GM18519 (cell line): ENCODE measurements around the gene HOXA7.

ENCODE experiments used
- ATAC-seq: cut with Tn5 transposase; IDR thresholded peaks from one replicate; pipeline ENCODE4 v1.9.1; 2021; ENCODE audit warnings: mild to moderate bottlenecking, moderate library complexity; ENCODE audit not compliant: unreplicated experiment, low FRiP score

The HOXA7 gene

DNA sequence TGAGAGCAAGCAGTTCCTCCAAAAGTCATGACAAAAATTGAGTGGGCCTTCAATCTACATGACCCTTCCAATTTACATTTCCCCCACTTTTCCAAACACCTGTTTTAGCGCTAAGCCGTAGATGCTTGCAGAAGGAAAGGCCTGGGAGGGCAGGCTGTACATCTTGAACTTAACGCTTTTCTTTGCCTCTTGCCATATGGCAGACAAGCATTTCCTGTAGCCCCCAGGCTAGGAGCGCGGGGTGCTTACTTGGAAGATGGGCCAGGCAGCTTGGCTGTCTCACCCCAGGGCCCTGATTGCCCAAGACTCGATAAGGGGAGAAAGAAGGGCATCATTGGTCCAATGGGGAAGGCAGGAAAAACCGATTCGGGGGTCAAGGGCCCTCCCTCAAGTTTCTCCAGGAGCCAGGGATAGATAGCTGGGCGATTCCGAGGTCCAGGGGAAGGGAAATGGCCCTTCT lies 15.9 kb upstream of the HOXA7 start:
- ATAC-seq = no peak

DNA sequence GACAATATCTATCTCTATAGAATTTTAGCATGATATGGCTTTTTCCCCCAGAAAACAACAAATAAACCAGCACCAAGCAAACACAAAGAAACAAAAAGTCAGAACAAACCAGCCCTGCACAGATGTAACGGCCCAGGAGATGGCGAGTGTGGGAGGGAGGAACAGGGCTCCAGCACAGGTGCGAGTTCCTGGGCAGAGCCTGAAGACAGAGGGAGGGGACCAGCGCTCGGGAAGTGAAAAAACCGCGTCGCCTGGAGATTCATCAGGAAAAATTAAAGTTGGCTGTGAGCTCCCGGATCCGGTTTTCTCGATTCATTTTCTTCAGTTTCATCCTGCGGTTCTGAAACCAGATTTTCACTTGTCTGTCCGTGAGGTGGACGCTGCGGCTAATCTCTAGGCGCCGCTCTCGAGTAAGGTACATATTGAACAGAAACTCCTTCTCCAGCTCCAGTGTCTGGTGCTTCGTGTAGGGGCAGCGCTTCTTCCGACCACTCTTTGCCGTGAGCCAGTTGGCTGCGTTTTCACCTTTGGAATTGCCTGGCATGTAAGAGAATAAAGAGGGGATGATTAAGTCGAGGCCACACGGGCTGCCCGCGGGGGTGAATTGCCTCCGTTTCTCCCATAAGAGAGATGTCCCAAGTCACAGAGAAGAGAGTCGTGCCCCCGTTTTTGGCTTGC lies 15.3 kb upstream of the HOXA7 start:
- ATAC-seq = no peak

DNA sequence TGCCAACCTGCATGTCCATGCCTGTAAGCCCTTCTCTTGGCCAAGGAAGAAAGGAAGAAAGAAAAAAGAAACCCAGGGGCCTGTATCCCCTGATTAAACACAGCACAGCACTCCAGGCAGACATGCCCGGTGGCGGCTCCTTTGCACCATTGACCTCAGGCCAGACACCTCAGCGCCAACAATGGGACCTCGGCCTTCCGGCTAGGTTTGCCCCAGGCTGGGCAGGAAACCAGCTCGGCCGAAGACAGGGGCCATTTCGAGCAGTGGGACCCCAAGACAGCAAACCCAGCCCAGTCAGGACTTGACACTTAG lies 14.8 kb upstream of the HOXA7 start:
- no peak for ATAC-seq

DNA sequence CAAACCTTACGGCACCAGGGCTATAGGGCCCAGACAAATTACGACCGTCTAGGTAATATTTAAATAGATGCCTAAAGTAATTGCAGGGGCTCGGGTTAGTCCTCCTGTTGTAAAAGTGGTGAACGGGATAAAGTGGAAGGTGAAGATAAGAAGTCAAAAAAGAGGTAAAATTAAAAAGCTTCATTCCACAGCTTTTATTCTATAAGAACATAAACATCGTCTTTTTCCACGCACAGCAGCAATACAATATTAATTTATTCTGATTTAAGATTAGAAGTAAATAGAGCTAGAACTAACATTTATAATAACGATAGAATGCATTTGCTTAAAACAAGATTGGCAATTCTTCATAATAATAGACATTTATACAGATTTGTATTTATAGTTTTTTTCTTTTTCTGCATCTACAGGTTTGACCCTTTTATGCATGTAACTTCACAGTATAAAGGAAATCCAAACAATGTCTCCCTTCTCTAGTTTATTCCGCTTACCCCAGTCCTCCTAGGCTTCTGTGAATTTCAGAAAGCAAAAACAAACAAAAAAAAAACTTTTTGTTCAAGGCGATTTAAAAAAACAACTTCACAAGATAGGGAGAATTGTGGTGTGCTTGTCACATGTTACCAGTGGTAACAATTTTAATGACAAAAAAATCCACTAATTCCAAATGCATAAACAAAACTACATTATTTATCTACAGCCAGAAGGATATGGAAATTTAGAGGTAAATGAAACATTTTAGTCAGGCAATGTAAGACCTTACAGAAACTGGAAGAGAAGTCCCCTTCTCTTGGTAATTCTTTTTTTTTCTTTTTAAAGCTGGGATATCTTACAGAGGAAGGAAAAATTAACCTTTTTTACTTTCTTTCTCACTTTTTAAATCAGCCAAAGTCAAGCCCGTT lies 14.2 kb upstream of the HOXA7 start:
- ATAC-seq = no peak

DNA sequence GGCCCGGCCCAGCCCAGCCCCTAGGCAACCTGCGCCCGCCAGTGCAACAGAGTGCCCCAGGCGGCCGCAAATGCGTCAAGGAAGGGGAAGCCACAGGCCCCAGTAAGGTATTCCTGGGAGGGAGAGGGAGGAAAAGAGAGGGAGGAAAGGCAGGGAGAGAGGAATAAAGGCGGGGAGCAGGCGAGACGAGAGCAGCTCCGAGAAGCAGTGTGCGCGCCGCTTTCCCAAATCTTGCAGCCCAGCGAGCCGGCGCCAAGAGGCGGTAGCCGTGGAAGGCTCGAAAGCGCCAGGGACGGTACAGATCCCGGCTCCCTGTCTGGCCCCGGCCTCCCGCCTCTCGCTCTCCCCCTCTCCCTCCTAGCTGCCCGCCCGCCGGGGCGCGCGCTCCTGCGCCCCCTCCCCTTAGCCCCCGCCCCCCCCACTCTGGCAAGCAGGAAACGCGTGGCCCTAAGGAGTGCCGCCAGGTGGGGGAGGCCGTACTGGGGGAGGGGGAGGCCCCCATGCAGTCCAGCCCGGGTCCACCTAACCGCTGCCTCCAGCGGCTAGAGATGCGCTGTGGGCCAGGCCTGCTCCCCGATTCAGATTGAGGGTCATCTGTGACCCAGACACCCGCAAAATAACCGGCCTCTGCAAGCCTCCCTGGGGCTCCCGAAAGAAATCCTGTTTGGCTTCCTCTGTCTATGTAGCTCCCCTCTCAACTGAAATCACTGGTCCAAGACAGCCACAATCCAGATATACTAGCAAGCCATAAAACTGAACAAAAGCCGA lies 13.4 kb upstream of the HOXA7 start:
- no peak for ATAC-seq

DNA sequence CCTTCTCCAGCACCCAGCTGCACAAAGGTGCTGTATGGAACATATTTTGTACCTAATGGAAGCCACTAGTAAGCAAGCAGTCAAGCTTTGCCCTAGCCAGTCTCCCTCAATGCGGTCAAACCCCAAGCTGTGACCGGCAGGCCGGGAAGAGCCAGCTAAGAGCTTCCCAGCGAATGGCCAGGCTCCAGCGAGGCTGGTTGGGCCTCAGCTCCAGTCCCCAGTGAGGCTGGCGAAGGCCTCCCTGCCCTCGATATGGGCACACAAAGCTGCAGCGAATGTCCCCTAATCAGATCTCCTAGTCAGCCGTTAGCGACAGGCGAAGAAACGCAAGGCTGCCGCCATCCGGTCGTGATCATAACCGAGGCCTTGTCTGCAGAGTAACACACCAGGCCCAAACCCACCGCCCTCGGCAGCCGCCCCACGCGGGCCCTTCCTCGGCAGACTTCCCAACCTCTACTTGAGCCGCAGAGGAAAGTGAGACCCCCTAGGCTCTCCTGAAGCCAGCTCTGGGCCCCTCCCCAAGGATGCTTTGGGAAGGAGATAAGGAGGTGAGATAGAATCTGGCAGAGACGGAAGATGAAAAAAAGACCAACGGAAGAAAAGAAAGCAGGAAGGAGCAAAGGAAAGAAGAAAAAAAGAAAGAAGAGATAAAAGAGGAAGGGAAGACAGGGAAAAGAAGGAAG lies 11.9 kb upstream of the HOXA7 start:
- no peak for ATAC-seq

DNA sequence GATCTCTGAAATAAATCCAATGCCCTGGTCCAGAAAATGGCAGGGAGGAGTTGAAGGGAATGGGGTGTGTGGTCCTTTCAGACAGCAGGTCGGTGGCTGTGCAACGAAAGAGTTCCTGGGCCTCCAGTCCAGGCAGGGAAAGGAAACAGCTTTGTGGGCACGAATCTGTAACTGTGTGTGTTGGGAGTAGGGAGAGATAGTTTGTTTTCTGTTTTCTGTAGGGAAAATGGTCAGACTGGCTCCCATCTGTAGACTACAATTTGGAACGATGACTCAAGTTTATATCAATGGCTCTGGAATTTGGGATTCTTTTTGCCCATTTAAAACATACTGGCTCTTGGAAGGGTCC lies 11.4 kb upstream of the HOXA7 start:
- no peak for ATAC-seq

DNA sequence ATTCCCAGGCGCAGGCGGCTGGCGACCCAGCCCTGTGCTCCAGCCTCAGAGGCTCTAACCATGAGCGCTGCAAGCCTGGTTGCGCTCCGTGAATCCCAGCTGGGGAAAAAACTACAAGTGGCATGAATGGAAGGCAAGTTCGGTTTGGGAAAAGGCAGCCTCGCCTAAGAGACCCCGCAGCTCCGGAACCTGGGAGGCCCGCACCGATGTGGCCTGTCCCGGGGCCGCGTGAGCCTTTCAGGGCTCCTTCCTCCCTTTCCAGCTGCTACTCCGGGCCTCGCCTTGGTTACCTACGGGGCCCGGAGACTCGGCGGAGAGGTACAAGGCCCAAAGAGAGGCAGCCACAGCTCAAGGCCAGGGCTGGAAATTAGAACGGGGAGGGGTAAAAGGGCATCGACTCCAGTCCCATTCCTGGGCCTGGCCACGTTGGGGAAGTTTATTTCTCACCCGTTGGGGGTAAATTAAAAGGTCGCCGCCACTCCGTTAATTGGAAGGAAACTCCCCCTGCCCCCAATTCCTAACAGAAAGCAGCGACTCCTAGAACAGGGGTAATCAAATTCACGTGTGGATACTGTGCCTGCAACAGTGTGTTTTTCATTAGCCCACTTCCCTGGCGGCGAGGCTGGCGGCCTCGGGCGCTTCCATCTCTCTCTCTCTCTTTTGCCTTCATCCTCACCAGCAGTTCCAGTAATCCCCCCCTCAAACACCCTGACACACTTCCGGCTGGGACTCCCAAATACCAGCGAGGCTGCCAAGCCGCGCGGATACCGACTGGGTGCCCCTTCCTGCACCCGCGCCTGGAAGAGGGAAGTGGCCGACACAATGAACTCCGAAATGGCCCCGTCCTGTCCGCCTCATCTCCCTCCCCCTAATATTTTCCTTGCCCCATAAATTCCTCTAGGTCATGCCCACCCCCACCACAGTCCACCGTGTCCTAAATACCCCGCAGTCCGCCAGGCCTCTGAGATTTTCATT lies 10.3 kb upstream of the HOXA7 start:
- ATAC-seq = no peak

DNA sequence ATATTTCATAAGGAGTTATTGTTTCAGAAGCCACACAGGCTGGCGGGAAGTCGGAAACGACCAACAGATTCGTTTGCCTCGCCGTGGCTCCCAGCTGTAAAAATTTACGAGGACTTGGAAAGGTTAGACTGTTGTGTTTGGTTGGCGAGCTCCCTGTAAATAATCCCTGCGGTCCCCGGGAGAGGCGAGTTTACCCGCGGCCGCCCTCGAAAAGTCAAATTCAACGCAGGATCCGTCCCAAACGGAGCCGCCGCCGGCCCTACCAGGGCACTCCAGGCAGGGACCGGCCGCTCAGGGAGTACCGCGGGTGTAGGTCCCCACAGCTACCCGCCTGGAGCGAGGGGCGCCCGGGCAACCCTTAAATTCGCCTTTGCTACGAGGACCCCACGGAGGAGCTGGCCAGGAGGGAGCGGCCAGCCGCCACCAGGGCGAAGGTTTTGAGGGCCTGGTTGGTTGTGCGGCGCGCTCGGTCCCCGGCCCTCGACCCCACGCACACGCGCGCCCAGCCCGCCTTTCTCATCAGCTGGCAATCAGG lies 9.6 kb upstream of the HOXA7 start:
- no peak for ATAC-seq

DNA sequence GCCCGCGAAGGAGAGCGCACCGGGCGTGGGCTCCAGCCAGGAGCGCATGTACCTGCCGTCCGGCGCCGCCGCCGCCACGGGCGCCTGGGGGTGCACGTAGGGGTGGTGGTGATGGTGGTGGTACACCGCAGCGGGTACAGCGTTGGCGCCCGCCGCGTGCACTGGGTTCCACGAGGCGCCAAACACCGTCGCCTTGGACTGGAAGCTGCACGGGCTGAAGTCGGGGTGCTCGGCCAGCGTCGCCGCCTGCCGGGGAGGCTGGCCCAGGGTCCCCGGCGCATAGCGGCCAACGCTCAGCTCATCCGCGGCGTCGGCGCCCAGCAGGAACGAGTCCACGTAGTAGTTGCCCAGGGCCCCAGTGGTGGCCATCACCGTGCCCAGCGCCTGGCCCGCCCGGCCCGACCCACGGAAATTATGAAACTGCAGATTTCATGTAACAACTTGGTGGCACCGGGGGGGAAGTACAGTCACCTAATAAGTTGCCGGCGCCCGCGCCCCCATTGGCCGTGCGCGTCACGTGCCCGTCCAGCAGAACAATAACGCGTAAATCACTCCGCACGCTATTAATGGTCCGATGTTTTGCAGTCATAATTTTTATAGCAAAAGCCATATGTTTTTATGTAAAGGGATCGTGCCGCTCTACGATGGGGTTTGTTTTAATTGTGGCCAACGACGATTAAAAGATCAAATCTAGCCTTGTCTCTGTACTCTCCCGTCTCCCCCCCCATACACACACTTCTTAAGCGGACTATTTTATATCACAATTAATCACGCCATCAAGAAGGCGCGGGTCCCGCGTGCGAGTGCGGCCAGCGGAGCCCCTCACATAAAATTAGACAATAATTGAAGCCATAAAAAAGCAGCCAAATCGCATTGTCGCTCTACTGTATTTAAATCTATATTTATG lies 8.9 kb upstream of the HOXA7 start, which contains the start of gene HOXA9:
TSS of gene HOXA9 (minus strand) at position 449 of the 907 bp plus-strand sequence. CDS start at position 369, 80 bp downstream.
- ATAC-seq = no peak

DNA sequence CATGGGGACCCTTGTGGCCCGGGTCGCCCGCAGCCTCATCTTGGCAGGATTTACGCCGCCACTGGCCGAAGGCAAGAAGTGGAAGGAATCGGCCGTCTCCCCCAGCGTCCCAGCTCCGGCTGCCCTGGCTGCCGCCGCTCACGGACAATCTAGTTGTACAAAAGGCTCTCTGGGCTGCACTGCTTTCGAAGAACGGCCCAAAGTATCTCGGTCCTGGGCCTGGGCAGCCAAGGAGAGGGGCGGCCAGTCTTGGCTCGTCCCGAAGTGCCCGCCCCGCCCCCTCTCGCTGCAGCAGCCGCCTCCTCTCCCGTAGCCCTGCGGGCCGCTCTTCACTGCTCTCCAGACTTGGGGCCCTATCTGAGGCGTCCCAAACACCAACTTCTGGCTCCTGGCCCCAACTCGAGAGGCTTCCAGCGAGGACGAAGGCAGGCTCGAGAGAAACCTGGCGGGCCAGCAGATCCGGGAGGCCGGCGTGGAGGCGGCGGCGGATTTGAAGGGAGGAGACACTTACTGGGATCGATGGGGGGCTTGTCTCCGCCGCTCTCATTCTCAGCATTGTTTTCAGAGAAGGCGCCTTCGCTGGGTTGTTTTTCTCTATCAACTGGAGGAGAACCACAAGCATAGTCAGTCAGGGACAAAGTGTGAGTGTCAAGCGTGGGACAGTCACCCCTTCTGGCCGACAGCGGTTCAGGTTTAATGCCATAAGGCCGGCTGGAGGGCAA lies 8.1 kb upstream of the HOXA7 start:
- ATAC-seq = no peak

DNA sequence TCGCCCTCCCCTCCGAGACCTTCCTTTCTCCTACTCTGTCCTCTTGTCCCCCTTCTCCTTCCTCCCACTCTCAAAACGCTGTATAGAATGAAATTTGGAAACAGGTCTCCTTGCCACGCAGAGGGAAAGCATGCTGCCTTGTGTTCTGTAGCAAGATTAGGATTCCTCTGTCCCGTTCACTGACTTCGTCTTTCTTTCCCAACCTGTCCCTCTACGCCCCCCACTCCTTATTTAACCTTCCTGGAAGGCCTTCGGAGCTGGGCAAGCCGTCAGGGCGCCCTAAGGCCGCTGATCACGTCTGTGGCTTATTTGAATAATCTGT lies 7.5 kb upstream of the HOXA7 start:
- no peak for ATAC-seq

DNA sequence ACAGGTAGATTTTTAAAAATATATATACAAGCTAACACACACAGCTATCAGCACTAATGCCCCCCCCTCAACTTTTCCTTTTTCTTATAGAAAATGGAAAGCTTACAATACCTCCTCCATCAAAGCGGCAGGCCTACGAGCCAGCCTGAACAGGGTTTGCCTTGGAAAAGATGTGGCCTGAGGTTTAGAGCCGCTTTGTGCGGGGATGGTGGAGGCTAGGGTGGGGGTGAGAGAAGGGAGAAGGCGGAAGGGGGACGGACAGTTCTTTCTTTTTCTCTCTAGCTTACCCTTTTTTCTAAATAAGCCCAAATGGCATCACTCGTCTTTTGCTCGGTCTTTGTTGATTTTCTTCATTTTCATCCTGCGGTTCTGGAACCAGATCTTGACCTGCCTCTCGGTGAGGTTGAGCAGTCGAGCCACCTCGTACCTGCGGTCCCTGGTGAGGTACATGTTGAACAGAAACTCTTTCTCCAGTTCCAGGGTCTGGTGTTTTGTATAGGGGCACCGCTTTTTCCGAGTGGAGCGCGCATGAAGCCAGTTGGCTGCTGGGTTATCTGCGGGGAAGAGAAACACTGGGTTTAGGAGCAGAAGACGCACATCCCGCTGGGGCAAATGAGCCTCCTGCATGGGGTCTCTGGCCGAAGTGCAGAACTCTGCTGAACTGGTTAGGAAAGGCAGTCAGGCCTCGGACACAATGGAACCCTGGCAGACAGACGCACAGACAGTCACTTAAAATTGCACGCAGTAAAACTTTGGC lies 7.0 kb upstream of the HOXA7 start:
- no peak for ATAC-seq

DNA sequence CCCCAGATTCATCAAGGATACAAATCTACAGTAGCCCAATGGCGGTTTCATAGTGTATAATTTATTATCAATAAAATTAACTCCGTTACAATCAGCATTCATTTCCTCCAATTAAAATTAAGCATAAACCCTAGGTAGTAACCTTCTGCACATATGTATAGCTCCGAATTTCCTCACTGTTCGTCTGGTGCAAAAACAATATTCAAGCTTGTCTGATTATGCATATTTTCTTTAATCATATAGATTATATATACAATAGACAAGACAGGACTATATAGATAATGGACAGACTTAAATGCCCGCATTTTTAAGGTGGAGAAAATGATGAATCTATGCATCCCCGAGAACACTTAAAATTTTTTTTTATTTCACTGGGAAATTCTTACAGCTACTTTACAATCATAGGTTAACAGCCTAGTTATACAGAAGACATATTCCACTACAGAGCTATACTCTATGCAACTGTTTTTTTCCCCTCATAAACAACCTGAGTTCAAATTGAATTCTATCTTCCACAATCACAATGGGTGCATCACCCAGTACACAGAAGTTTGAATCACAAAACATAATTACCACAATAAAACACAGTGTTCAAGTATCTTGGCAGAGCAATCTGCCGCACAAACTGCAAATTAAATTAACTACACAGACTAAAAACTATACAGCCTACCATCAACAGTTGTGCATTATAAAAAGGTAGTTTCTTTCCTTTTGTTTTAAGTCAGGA lies 6.2 kb upstream of the HOXA7 start:
- ATAC-seq = no peak

DNA sequence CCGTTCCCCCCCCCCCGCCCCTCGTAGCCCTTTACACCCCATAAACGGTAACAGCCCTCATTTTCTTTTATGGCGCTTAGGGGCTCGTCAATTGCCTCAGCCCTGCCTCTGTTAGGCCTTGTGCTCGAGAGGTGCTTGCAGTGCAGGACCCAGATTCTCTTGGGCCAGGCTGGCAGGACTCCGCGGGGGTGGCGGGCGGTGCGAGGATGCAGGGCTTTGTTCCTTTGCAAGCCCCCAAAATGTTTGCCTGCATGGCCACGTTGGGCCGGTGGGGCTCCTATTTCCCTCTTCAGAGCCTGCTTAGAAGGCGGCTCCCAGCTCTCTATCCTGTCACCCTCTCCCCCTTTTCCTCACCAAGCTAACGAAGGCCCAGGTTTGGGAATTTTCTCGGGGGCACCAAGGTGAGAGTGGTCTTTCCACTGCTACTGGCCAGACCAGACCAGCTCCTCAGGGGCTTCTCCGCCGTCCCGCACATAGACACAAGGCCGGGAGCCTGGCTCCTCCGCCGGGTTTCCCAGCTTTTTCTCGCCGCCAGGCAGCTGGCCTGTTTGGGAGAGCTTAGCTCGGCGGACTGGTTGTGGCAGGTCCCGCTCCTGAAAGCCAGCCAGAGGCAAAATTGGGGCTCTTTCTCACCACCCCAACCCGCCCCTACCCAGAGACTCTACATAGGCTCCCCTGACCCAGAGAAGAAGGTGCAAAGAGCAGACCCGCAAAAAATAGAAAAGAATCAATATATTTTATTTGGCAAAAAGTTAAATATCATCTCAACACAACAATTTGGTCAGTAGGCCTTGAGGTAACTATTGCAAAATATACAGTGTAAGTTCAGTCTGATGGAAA lies 5.5 kb upstream of the HOXA7 start:
- no peak for ATAC-seq
